Mammary epithelial cell (primary cell): ENCODE measurements around the gene GPR35.

Experiments used
- EZH2 ChIP-seq: IDR thresholded peaks from 2 replicates; pipeline ENCODE4 v1.6.1; 2012; ENCODE audit warnings: low read length, inconsistent platforms, borderline replicate concordance
- TF ChIP-seq, protein P1 (sequence below), 2 donors: IDR thresholded peaks in 1 of 2; conservative IDR thresholded peaks in 1 of 2; 2 replicates each; pipeline ENCODE4 v1.5.1; 2011 to 2012; ENCODE audit warnings: inconsistent platforms in 2 of 2, low read length in 2 of 2, mild to moderate bottlenecking in 2 of 2, control low read depth in 1 of 2, low read depth in 1 of 2; ENCODE audit not compliant: insufficient read depth in 1 of 2; ENCODE audit errors: extremely low read depth in 1 of 2

DNA sequence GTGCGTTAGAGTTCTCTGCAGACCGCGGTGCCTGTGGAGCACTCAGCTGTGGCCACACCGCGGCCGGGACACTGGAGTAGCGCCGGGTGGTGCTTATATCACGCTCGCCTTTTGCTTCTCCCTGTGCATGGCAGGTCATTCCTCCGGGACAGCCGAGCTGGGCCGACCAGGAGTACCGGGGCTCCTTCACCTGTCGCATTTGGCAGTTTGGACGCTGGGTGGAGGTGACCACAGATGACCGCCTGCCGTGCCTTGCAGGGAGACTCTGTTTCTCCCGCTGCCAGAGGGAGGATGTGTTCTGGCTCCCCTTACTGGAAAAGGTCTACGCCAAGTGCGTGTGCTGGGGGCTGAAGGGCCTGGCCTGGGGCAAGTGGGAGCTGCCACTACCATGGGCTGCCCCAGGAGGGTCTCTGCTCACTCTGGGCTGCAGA lies 34.6 kb upstream of the GPR35 start:
- TF ChIP-seq, protein P1, sequence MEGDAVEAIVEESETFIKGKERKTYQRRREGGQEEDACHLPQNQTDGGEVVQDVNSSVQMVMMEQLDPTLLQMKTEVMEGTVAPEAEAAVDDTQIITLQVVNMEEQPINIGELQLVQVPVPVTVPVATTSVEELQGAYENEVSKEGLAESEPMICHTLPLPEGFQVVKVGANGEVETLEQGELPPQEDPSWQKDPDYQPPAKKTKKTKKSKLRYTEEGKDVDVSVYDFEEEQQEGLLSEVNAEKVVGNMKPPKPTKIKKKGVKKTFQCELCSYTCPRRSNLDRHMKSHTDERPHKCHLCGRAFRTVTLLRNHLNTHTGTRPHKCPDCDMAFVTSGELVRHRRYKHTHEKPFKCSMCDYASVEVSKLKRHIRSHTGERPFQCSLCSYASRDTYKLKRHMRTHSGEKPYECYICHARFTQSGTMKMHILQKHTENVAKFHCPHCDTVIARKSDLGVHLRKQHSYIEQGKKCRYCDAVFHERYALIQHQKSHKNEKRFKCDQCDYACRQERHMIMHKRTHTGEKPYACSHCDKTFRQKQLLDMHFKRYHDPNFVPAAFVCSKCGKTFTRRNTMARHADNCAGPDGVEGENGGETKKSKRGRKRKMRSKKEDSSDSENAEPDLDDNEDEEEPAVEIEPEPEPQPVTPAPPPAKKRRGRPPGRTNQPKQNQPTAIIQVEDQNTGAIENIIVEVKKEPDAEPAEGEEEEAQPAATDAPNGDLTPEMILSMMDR (conservative IDR thresholded peaks at IDR 0.05 in 1 of 2, IDR thresholded peaks at IDR 0.05 in 1 of 2; ENCODE audit: extremely low read depth in 1 of 2, insufficient read depth in 1 of 2, low read depth in 1 of 2, low read length in 2 of 2) = no peak
- TF ChIP-seq EZH2 = no peak
